ENCODE results near the gene DPYD. TPM values are rescaled to one million over a fixed set of nuclear protein-coding genes. Genes with fewer than 3 reads are reported as not detected.

Gene DPYD
- total and polyA plus RNA-seq, 9 of the 15 experiments (the other 6 are each of a cell fraction or from before 2014, with no cell fraction given), result 0.03 to 0.25 (median 0.08) TPM; not detected in 2

DNA sequence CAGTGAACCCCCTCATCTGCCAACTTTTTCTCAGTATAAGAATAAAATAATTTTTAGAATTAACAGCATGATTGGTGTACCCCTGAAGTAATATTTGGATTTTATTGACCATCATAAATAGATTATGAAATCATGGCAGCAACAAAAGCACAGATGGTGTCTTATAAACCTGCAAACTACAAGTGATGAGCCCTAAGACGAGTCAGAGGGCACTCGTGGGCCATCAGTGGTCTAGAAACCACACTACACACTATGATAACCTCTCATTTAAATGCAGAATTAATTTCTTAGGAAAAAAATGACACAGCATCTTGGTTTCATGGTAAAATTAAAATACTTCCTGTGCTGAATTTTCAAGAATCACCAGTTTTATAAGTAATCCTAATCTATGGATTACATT is 886.9 kb downstream of the DPYD start (continued):
- TF ChIP-seq, protein P1, sequence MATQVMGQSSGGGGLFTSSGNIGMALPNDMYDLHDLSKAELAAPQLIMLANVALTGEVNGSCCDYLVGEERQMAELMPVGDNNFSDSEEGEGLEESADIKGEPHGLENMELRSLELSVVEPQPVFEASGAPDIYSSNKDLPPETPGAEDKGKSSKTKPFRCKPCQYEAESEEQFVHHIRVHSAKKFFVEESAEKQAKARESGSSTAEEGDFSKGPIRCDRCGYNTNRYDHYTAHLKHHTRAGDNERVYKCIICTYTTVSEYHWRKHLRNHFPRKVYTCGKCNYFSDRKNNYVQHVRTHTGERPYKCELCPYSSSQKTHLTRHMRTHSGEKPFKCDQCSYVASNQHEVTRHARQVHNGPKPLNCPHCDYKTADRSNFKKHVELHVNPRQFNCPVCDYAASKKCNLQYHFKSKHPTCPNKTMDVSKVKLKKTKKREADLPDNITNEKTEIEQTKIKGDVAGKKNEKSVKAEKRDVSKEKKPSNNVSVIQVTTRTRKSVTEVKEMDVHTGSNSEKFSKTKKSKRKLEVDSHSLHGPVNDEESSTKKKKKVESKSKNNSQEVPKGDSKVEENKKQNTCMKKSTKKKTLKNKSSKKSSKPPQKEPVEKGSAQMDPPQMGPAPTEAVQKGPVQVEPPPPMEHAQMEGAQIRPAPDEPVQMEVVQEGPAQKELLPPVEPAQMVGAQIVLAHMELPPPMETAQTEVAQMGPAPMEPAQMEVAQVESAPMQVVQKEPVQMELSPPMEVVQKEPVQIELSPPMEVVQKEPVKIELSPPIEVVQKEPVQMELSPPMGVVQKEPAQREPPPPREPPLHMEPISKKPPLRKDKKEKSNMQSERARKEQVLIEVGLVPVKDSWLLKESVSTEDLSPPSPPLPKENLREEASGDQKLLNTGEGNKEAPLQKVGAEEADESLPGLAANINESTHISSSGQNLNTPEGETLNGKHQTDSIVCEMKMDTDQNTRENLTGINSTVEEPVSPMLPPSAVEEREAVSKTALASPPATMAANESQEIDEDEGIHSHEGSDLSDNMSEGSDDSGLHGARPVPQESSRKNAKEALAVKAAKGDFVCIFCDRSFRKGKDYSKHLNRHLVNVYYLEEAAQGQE (IDR thresholded peaks at IDR 0.05; ENCODE audit: borderline replicate concordance), result no peak
- TF ChIP-seq, protein P1 (CRISPR knock-in tag; IDR thresholded peaks at IDR 0.05; ENCODE audit: low read depth), result no peak
- no peak for TF ChIP-seq HSF4 (CRISPR knock-in tag; IDR thresholded peaks at IDR 0.05; ENCODE audit: borderline replicate concordance)
- no peak for TF ChIP-seq MYNN (IDR thresholded peaks at IDR 0.05)
- TF ChIP-seq MYNN (CRISPR knock-in tag; IDR thresholded peaks at IDR 0.05), result no peak
- TF ChIP-seq ZNF384 (IDR thresholded peaks at IDR 0.05; ENCODE audit: low read depth, low read length), result no peak
- TF ChIP-seq ZFP36 (IDR thresholded peaks at IDR 0.05; ENCODE audit: low read depth, low read length, partially characterized antibody), result no peak
